HG03565 (cell line): ENCODE data around the gene MAP10.

ENCODE experiments used
- ATAC-seq: cut with Tn5 transposase; IDR thresholded peaks from one replicate; pipeline ENCODE4 v1.9.1; 2021; ENCODE audit warnings: mild to moderate bottlenecking, moderate library complexity; ENCODE audit not compliant: unreplicated experiment

The MAP10 gene

DNA sequence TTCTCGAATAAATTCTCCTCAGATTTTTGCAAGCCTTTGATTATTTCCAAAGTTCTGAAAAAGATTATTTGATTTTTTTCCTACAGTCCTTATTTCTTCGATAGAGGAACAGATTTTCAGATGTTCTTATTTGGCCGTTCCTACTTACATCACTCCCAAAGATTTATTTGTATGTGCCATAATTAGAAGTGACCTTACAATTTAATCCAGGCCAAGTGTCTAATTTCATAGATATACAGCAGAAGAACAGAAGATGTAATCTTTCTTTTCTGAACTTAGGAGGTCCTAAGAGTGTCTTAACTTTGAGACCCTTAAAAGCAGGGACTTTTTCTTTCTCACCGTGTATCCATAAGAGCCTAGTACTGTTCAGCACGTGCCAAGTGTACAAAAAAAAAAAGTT lies 46.3 kb downstream of the MAP10 start:
- ATAC-seq: no peak

DNA sequence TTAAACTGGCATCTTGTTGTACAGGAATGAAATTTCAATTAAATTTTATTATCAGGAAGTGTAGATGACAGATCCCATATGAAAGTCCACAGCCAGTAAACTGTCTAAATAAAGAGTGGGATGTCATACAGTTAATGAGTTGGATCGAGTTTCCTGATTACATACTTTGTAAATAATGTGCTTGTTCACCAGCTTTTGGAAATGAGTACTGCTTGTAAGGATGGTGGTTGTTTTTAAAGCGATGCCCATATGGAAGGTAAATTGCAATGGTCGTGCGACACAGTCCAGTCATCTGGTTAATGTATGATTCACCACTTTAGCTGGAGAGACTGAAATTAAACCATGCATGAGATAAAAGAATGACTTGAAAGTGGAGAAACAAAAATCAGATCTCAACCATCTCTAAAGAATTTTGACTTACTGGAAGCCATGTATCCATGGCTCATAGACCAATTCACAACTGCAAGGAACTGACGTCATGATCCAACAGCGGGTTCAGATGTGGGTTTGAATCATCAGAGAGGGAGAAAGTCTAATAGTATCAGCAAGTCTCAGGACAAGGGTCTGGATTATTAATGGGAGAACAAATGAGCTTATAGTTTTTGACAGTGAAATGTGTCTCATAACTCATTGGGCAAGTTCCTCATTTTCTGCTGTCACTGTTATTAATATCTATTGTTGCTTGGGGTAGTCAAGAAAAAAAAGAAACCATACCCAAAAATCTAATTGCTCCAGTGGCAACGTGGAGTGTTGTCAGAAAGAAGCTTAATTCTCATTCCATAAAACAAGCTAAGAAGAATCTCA lies 49.0 kb downstream of the MAP10 start:
- no peak for ATAC-seq

GRCh38 chr1:232854798-232855159 lies 49.6 kb downstream of the MAP10 start:
- ATAC-seq: no peak

- no peak for ATAC-seq
Observed at GRCh38 chr1:232856541-232856940, 51.3 kb downstream of the MAP10 start.
